ENCODE results near the gene L1CAM. TPM values are rescaled to one million over a fixed set of nuclear protein-coding genes. Genes with fewer than 3 reads are reported as not detected.

Gene L1CAM
- total and polyA plus RNA-seq, 11 donors, result 0.99 to 11.0 (median 2.4) TPM

DNA sequence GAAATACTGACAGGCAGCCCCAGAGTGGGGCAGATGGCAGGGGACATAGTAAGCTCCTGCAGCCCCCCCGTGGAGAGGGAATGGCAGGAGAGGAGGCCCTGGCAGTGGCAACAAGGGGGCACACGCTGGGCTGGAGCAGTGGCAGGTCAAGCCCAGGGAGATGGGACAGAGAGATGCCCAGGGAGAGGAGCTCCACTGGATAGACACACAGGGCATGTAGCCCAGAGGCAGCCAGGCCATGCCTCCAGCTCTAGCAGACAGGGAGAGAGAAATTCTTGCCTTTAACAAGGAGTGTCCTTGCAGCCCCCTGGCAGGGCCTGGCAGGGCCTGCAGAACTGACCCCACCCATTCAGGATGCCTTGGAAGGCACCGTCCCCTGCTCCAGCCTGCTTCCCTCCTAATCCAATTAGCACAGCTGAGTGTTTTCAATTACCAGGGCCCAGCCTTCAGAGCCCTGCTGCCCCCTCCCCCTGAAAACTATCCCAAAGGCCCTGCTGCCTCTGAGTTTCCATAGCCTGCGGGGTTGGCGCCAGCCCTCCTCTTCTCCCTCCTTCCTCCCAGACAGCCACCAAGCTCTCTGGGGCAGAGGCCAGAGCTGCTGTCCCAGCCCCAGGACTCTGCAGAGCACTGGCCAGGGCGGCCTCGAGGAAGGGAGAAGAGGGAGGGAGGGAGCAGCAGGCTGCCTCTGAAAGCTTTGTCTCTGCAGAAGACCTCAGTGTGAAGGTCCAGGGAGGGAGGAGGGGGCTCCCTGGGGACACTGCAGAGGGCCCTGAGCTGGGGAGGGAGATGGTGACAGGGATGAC lies 12.5 kb downstream of the L1CAM start:
- no peak for ATAC-seq
- WGBS, 4 donors, result 17 to 41% (median 34%) methylated on average over 6 to 7 of the region's 7 CpGs
- no peaks in the 10 kb centered on the region for H3K36me3 ChIP-seq
- DNase-seq, result peak in 1 of 5 donors; percentile 9
- H3K27me3 ChIP-seq, result peaks cover 0 to 58% (median 6%) of the 10 kb centered on the region in 9 donors
- H3K9me3 ChIP-seq, result no peaks in the 10 kb centered on the region
- no peak overlapping the region for H3K27ac ChIP-seq
- no peak overlapping the region for H3K4me3 ChIP-seq
- H3K4me1 ChIP-seq, result no peaks in the 10 kb centered on the region
- intact Hi-C loops (cut with DNase I), result no loop called here
- no peak for TF ChIP-seq POLR2A (IDR thresholded peaks at IDR 0.05)
- TF ChIP-seq, protein P1, sequence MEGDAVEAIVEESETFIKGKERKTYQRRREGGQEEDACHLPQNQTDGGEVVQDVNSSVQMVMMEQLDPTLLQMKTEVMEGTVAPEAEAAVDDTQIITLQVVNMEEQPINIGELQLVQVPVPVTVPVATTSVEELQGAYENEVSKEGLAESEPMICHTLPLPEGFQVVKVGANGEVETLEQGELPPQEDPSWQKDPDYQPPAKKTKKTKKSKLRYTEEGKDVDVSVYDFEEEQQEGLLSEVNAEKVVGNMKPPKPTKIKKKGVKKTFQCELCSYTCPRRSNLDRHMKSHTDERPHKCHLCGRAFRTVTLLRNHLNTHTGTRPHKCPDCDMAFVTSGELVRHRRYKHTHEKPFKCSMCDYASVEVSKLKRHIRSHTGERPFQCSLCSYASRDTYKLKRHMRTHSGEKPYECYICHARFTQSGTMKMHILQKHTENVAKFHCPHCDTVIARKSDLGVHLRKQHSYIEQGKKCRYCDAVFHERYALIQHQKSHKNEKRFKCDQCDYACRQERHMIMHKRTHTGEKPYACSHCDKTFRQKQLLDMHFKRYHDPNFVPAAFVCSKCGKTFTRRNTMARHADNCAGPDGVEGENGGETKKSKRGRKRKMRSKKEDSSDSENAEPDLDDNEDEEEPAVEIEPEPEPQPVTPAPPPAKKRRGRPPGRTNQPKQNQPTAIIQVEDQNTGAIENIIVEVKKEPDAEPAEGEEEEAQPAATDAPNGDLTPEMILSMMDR (IDR thresholded peaks at IDR 0.05), result no peak

DNA sequence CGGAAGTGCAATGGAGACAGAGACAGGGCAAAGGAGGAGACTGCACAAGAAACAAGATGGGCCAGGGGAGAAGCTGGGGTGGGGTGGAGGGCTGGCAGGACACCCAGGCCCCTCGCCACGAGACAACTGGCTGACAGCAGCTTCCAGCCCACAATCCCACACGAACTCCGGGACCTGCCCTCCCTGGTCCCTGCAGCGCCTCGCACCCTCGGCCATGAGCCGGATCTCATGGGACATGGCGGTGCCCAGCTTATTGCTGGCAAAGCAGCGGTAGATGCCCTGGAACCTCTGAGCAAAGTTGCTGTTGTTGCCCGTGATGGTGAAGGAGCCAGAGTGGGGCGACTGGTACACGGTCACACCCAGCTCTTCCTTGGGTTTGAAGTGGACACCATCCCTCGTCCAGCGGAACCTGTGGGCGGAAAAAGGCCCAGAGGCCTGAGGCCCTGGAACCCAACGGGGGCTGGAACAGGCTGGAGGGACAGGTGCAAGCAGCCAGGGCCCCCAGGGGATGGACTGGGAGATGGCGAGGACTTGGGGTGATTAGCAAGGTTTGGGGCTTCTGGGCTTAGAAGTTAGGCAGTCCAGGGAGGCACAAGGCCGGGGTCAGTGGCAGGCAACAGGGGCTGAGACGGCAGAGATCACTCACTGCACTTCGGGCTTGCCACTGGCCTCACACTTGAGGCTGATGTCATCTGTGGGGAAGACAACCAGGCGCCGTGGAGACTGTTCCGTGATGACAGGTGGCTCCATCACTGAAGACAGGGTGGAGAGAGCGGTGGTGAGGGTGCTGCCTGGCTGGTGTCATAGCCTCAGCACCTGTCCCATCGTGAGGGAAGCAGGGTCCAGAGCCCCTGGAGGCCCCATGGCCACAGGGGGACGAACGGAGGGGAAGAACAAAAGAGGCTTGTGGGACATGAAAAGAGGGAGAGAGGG lies 13.8 kb downstream of the L1CAM start:
- intact Hi-C loops (cut with DNase I), result no loop called here
- Histone ChIP-seq H3K4me3 (no peak overlapping the region), H3K4me1 (no peaks in the 10 kb centered on the region), H3K27ac (no peak overlapping the region), H3K27me3 (peaks cover 0 to 46% (median 0%) of the 10 kb centered on the region in 9 donors), H3K36me3 (no peaks in the 10 kb centered on the region), H3K9me3 (no peaks in the 10 kb centered on the region)
- 64 to 77% (median 71%) methylated on average over 26 to 29 of the region's 29 CpGs for WGBS, 4 donors
- DNase-seq (no peak), ATAC-seq (no peak)
- no peak for TF ChIP-seq POLR2A (IDR thresholded peaks at IDR 0.05)
- TF ChIP-seq, protein P1 (IDR thresholded peaks at IDR 0.05), result no peak

DNA sequence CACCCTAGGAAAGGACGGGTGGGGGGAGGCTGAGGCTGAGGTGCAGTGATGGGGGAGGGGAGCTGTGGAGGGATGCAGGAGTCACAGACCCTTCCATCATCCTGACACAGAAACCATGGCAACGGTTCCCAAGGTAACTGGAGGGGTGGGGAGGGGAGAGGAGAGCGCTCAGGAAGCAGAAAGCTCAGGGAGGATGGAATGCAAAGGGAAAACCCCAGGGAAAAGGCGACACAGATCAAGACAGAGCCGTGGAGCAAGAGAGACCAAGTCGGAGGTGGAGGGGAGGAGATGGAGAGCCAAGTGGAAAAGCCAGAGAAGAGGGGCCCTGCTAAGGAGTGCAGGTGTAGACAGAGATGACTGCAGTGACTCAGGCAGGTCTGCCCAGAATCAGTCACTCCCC lies 14.5 kb downstream of the L1CAM start:
- no peak for ATAC-seq
- no peak for TF ChIP-seq POLR2A (IDR thresholded peaks at IDR 0.05)
- TF ChIP-seq, protein P1 (IDR thresholded peaks at IDR 0.05), result no peak
- 19 to 36% (median 26%) methylated on average over 6 of the region's 6 CpGs for WGBS, 4 donors
- Histone ChIP-seq H3K4me1 (no peaks in the 10 kb centered on the region), H3K9me3 (no peaks in the 10 kb centered on the region), H3K4me3 (no peak overlapping the region), H3K27ac (no peak overlapping the region), H3K36me3 (no peaks in the 10 kb centered on the region), H3K27me3 (peaks cover 0 to 41% (median 0%) of the 10 kb centered on the region in 9 donors)
- no peak for DNase-seq
- intact Hi-C loops (cut with DNase I), result no loop called here

DNA sequence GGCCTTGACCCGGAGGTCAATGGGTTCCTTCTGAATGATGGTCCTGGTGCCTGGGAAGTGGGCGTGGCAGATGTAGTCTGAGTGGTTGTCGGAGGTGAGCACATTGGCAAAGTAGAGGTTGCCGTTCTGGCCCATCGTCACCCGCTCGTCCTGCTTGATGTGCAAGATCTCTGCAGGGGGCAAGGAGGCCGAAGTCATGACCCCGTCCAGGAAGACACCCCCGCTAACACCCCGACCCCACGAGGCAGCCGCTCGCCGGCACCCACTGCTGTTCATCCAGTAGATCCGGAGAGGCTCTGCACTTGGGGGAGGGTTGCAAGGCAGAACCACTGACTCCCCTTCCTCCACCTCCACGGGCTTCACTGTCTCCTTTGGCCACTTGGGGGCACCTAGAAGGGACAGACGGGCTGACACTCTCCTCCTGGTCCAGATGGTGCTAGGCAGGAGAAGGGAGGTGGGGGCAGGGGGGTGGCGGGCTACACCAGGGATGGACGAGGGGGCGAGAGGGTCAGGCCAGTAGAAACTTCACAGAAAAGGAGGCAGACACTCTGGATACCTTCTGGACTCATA lies 15.1 kb downstream of the L1CAM start:
- Histone ChIP-seq H3K4me1 (no peaks in the 10 kb centered on the region), H3K36me3 (no peaks in the 10 kb centered on the region), H3K27ac (no peak overlapping the region), H3K9me3 (no peaks in the 10 kb centered on the region), H3K4me3 (no peak overlapping the region), H3K27me3 (peaks cover 0 to 35% (median 0%) of the 10 kb centered on the region in 9 donors)
- ATAC-seq (no peak), DNase-seq (no peak)
- 52 to 67% (median 60%) methylated on average over 18 to 21 of the region's 21 CpGs for WGBS, 4 donors
- intact Hi-C loops (cut with DNase I), result no loop called here
- TF ChIP-seq, protein P1 (IDR thresholded peaks at IDR 0.05), result no peak
- TF ChIP-seq POLR2A (IDR thresholded peaks at IDR 0.05), result no peak
